Glutamatergic neuron (in vitro differentiated cells): ENCODE results near the gene TBX15. TPM values are rescaled to one million over a fixed set of nuclear protein-coding genes. Genes with fewer than 3 reads are reported as not detected.

ENCODE experiments used
- DNase-seq: peaks from one replicate; pipeline ENCODE4 v3.0.0; 2022
- H3K27ac Mint-ChIP-seq: one replicate; pipeline ENCODE4 v1.8.0; 2020; ENCODE audit warnings: mild to moderate bottlenecking, mixed read lengths, inconsistent platforms; ENCODE audit not compliant: unreplicated experiment
- H3K27me3 Mint-ChIP-seq: one replicate; pipeline ENCODE4 v1.8.0; 2020; ENCODE audit warnings: mild to moderate bottlenecking, moderate library complexity, mixed read lengths, inconsistent platforms; ENCODE audit not compliant: unreplicated experiment
- H3K36me3 Mint-ChIP-seq: one replicate; pipeline ENCODE4 v1.8.0; 2020; ENCODE audit warnings: mild to moderate bottlenecking, mixed read lengths, inconsistent platforms; ENCODE audit not compliant: unreplicated experiment
- H3K4me1 Mint-ChIP-seq: one replicate; pipeline ENCODE4 v1.8.0; 2020; ENCODE audit warnings: mild to moderate bottlenecking, low read depth, mixed read lengths, inconsistent platforms; ENCODE audit not compliant: unreplicated experiment
- H3K4me3 Mint-ChIP-seq: one replicate; pipeline ENCODE4 v1.8.0; 2020; ENCODE audit warnings: mild to moderate bottlenecking, mixed read lengths, inconsistent platforms; ENCODE audit not compliant: unreplicated experiment
- H3K9me3 Mint-ChIP-seq: one replicate; pipeline ENCODE4 v1.8.0; 2020; ENCODE audit warnings: mild to moderate bottlenecking, moderate library complexity, mixed read lengths, inconsistent platforms; ENCODE audit not compliant: unreplicated experiment
- total RNA-seq: library from RNA; stranded (reverse); fragmentation: NEBNext Ultra II Directional; extraction: Animal tissue kit (Norgen Biotek cat#: 25700); gene quantifications from one replicate; pipeline ENCODE4 v1.2.1, GENCODE V29; 2021; ENCODE audit not compliant: unreplicated experiment
- TF ChIP-seq, protein P1 (sequence below): fragments of 200-600 bp; sonication (generic); IDR thresholded peaks from one replicate; pipeline ENCODE4 v1.5.0; 2021; ENCODE audit not compliant: partially characterized antibody, unreplicated experiment

The TBX15 gene
- total RNA-seq, 1 donor from 2014 or later: 0.69 TPM

GRCh38 chr1:118878661-118879060, 109.5 kb downstream of the TBX15 start:
- H3K9me3 Mint-ChIP-seq: no peaks in the 10 kb centered on the region
- no peaks in the 10 kb centered on the region for H3K27me3 Mint-ChIP-seq
- H3K27ac Mint-ChIP-seq: no peak overlapping the region
- no peaks in the 10 kb centered on the region for H3K36me3 Mint-ChIP-seq
- DNase-seq: no peak
- TF ChIP-seq, protein P1, sequence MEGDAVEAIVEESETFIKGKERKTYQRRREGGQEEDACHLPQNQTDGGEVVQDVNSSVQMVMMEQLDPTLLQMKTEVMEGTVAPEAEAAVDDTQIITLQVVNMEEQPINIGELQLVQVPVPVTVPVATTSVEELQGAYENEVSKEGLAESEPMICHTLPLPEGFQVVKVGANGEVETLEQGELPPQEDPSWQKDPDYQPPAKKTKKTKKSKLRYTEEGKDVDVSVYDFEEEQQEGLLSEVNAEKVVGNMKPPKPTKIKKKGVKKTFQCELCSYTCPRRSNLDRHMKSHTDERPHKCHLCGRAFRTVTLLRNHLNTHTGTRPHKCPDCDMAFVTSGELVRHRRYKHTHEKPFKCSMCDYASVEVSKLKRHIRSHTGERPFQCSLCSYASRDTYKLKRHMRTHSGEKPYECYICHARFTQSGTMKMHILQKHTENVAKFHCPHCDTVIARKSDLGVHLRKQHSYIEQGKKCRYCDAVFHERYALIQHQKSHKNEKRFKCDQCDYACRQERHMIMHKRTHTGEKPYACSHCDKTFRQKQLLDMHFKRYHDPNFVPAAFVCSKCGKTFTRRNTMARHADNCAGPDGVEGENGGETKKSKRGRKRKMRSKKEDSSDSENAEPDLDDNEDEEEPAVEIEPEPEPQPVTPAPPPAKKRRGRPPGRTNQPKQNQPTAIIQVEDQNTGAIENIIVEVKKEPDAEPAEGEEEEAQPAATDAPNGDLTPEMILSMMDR: no peak
- no peaks in the 10 kb centered on the region for H3K4me1 Mint-ChIP-seq
- no peak overlapping the region for H3K4me3 Mint-ChIP-seq

DNA sequence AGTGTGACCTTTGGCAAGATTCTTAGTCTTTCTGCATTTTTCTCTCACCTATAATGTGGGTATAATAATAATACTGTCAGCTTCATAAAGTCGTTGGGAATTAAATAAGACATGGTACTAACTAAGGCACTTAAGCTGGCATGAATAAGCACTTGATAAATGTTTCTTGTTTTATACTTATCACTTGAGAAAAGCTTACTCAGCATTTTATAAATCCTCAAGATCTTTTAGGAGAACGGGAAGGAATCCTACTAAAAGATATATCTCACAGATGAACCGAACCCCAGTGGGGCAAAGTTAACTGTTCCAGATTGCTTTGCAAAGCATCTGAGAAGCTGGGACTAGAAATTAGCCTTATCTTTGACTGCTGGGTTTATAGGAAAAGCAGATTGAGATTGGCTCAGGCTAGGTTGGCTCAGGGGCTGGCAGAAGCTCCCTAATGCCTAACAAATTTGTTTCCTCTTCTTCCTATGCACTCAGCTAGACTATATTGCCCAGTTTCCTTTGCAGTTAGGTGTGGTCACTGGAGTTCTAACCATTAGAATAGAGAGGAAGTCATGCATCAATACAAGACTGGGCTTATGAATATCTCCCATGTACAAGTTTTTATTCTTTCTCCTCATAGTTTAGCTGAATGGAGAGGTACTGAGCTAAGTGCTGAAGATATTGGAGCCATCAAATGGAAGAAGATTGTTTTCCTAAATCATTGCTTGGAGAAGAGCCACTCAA, 110.3 kb downstream of the TBX15 start:
- no peaks in the 10 kb centered on the region for H3K9me3 Mint-ChIP-seq
- DNase-seq: no peak
- H3K36me3 Mint-ChIP-seq: no peaks in the 10 kb centered on the region
- H3K27ac Mint-ChIP-seq: no peak overlapping the region
- H3K4me3 Mint-ChIP-seq: no peak overlapping the region
- TF ChIP-seq, protein P1: no peak
- no peaks in the 10 kb centered on the region for H3K27me3 Mint-ChIP-seq
- no peaks in the 10 kb centered on the region for H3K4me1 Mint-ChIP-seq

DNA sequence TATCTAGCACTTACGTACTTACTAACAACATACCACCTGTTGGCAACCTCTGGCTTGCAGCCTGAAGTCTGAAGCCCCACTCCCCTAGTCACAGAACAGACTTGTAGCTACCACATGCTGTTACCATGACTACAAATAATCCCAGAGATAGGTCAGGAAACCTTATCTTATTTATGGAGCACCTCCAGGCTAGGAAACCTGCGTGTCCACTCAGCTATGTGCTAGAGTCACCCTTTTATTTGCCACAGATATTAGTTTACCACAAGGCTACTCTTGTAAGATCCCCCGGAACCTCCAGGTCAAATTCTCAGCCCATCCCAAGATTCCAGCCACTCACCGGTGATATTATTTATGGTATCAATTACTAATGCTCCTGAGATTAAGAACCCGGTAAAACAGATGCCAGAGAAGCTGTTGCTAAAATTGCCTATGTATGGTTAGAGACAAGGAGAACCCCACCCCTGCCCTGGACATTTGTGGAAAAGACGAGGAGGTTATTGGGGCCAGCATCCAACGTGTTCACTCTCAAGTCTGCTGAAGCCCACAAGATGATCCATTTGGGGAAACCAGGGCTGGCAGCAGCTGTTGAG, 116.5 kb downstream of the TBX15 start:
- TF ChIP-seq, protein P1: no peak
- no peak for DNase-seq
- Mint-ChIP-seq H3K4me1 (peaks cover 3% of the 10 kb centered on the region), H3K27me3 (peaks cover 2% of the 10 kb centered on the region), H3K9me3 (no peaks in the 10 kb centered on the region), H3K36me3 (no peaks in the 10 kb centered on the region), H3K4me3 (no peak overlapping the region), H3K27ac (no peak overlapping the region)

DNA sequence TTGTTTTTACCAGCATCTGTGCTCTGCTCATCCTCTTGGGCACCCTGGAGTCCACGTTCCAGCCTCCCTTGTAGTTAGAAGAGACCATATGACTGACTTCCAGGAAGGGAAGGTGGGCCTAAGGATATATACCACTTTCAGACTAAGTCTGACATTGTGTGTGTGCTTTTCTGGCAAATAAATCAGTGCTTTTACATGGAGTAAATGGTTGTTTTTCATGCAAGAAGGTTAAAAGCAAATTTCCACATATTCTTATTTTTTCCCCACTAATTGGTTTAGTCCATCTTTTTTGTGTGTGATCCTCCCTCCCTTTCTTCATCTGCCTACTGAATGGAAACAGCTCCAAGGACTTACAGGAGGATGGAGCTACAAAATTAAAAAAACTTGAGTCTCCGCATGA, 119.8 kb downstream of the TBX15 start:
- Mint-ChIP-seq H3K27ac (no peak overlapping the region), H3K27me3 (peaks cover 3% of the 10 kb centered on the region), H3K36me3 (peaks cover 5% of the 10 kb centered on the region), H3K4me3 (no peak overlapping the region), H3K4me1 (peaks cover 3% of the 10 kb centered on the region), H3K9me3 (no peaks in the 10 kb centered on the region)
- DNase-seq: no peak
- TF ChIP-seq, protein P1: no peak

DNA sequence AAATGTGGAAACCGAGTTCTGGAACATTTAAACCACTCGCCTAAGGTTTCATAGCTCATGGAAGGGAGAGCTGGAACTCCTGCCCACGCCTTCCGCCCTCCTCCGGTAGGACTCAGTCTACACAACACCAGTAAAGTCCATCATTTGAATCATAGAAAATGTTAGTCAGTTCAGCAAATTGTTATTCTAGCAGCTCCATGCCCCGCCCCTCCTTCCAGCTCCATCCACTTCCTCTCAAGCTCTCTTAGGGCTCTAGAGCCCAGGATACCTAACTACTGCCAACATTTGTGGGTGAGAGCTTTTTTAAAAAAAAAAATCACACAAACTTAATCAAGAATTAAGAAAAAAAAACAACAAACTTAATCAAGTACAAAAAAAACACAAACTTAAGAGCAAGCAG, 121.8 kb downstream of the TBX15 start:
- TF ChIP-seq, protein P1: no peak
- no peak for DNase-seq
- peaks cover 4% of the 10 kb centered on the region for H3K27me3 Mint-ChIP-seq
- H3K4me3 Mint-ChIP-seq: no peak overlapping the region
- H3K9me3 Mint-ChIP-seq: no peaks in the 10 kb centered on the region
- peaks cover 3% of the 10 kb centered on the region for H3K4me1 Mint-ChIP-seq
- H3K36me3 Mint-ChIP-seq: peaks cover 5% of the 10 kb centered on the region
- no peak overlapping the region for H3K27ac Mint-ChIP-seq
